Ishikawa (cell line): ENCODE results near the gene HEPACAM.

ENCODE experiments used
- CEBPB ChIP-seq: IDR thresholded peaks from 2 replicates; pipeline ENCODE4 v1.6.1; 2012
- CREB1 ChIP-seq: IDR thresholded peaks from 2 replicates; pipeline ENCODE4 v1.6.1; 2012; ENCODE audit warnings: low read depth
- EGR1 ChIP-seq: IDR thresholded peaks from 2 replicates; pipeline ENCODE4 v1.6.1; 2012
- EP300 ChIP-seq: IDR thresholded peaks from 2 replicates; pipeline ENCODE4 v1.6.1; 2012; ENCODE audit warnings: borderline replicate concordance
- FOXM1 ChIP-seq: IDR thresholded peaks from 2 replicates; pipeline ENCODE4 v1.6.1; 2012; ENCODE audit warnings: low read depth, borderline replicate concordance
- MAX ChIP-seq: IDR thresholded peaks from 2 replicates; pipeline ENCODE4 v1.6.1; 2012
- NFIC ChIP-seq: IDR thresholded peaks from 2 replicates; pipeline ENCODE4 v1.6.1; 2012
- RAD21 ChIP-seq: IDR thresholded peaks from 2 replicates; pipeline ENCODE4 v1.6.1; 2012; ENCODE audit warnings: low read depth
- REST ChIP-seq: IDR thresholded peaks from 2 replicates; pipeline ENCODE4 v1.6.1; 2012; ENCODE audit warnings: low read depth, mild to moderate bottlenecking
- TAF1 ChIP-seq: IDR thresholded peaks from 2 replicates; pipeline ENCODE4 v1.6.1; 2012; ENCODE audit warnings: low read depth, mild to moderate bottlenecking
- TCF12 ChIP-seq: IDR thresholded peaks from 2 replicates; pipeline ENCODE4 v1.6.1; 2012; ENCODE audit warnings: low read depth
- TEAD4 ChIP-seq: IDR thresholded peaks from 2 replicates; pipeline ENCODE4 v1.6.1; 2012
- USF1 ChIP-seq: IDR thresholded peaks from 2 replicates; pipeline ENCODE4 v1.6.1; 2012
- YY1 ChIP-seq: IDR thresholded peaks from 2 replicates; pipeline ENCODE4 v1.6.1; 2012; ENCODE audit warnings: low read depth
- ZBTB7A ChIP-seq: IDR thresholded peaks from 2 replicates; pipeline ENCODE4 v1.6.1; 2012; ENCODE audit warnings: low read depth

The HEPACAM gene

GRCh38 chr11:124928942-124929665, 6.7 kb downstream of the HEPACAM start:
- TF ChIP-seq CEBPB (no peak), TEAD4 (no peak), RAD21 (no peak), YY1 (no peak), EGR1 (no peak), EP300 (no peak)

- TF ChIP-seq REST: no peak
- no peak for TF ChIP-seq CREB1
- TF ChIP-seq MAX: no peak
- no peak for TF ChIP-seq FOXM1
- no peak for TF ChIP-seq USF1
- TF ChIP-seq EGR1: no peak
- no peak for TF ChIP-seq EP300
- TF ChIP-seq TAF1: no peak
- no peak for TF ChIP-seq YY1
Measured at GRCh38 chr11:124923296-124923695, 12.6 kb downstream of the HEPACAM start.

GRCh38 chr11:124922831-124923230, 13.0 kb downstream of the HEPACAM start:
- TF ChIP-seq ZBTB7A (no peak), RAD21 (no peak), TCF12 (no peak)

- TF ChIP-seq TEAD4 (no peak), FOXM1 (no peak), MAX (no peak), RAD21 (no peak), REST (no peak), EGR1 (no peak), NFIC (no peak), ZBTB7A (no peak), USF1 (no peak), TAF1 (no peak), CREB1 (no peak), TCF12 (no peak), YY1 (no peak), EP300 (no peak), CEBPB (no peak)
Measured at GRCh38 chr11:124920870-124921609, 14.8 kb downstream of the HEPACAM start.

GRCh38 chr11:124920356-124920755, 15.5 kb downstream of the HEPACAM start:
- TF ChIP-seq USF1 (no peak), ZBTB7A (no peak), CEBPB (no peak), TEAD4 (no peak), NFIC (no peak), REST (no peak), TAF1 (no peak), EP300 (no peak), YY1 (no peak), FOXM1 (no peak), EGR1 (no peak), RAD21 (no peak), MAX (no peak), CREB1 (no peak), TCF12 (no peak)
